Stimulated activated CD8-positive, alpha-beta memory T cell treated with anti-CD3 and anti-CD28 coated beads, Interleukin-4, amount 100 ng/mL, for 1 hour (primary cell): ENCODE results near the gene FBRS.
A peak's percentile ranks its signal among the peaks of the same experiment; 100 is the strongest.
"Not testable (repeated sequence)": the region's sequence is repeated elsewhere in the genome, so short reads cannot be mapped to it uniquely, and the experiment has no call there.

Experiments
- DNase-seq, 2 donors: peaks; one replicate each; pipeline ENCODE4 v3.0.0-alpha.2; 2020; ENCODE audit warnings: low read depth in 2 of 2, low spot score in 1 of 2

FBRS gene

GRCh38 chr16:30698139-30698815 is 40.0 kb downstream of the FBRS start:
- DNase-seq, result peak; percentile 98 to 99

GRCh38 chr16:30698816-30699614 is 40.8 kb downstream of the FBRS start, which contains the start of gene SRCAP:
Gene SRCAP, plus strand, starts transcription at chr16:30699171. Its CDS starts 1,654 bp downstream, at chr16:30700825.
- DNase-seq, result peak; percentile 52 to 59

- no peak for DNase-seq
Observed at GRCh38 chr16:30699615-30700099, 41.4 kb downstream of the FBRS start.

GRCh38 chr16:30700491-30700890 is 42.3 kb downstream of the FBRS start:
- DNase-seq, result no peak

- no peak for DNase-seq
Observed at GRCh38 chr16:30700971-30701370, 42.7 kb downstream of the FBRS start.

- not testable (repeated sequence) for DNase-seq
Observed at GRCh38 chr16:30703071-30703470, 44.8 kb downstream of the FBRS start.

GRCh38 chr16:30703971-30704370 is 45.7 kb downstream of the FBRS start:
- no peak for DNase-seq

- DNase-seq, result no peak
Observed at GRCh38 chr16:30706046-30706445, 47.8 kb downstream of the FBRS start.

- DNase-seq, result no peak
Observed at GRCh38 chr16:30710971-30711370, 52.7 kb downstream of the FBRS start.

- DNase-seq, result no peak
Observed at GRCh38 chr16:30711712-30712111, 53.5 kb downstream of the FBRS start.

- DNase-seq, result no peak
Observed at GRCh38 chr16:30715750-30716445, 57.7 kb downstream of the FBRS start.

- DNase-seq, result no peak
Observed at GRCh38 chr16:30720086-30720485, 61.9 kb downstream of the FBRS start.
